ENCODE data around the gene RHOBTB1.
"Not testable (repeated sequence)": the region's sequence is repeated elsewhere in the genome, so short reads cannot be mapped to it uniquely, and the experiment has no call there.

Gene RHOBTB1

GRCh38 chr10:60856405-60856804 is 87.6 kb downstream of the RHOBTB1 start:
- DNase-seq, result no peak

- DNase-seq, result no peak
Measured at GRCh38 chr10:60853637-60854036, 90.3 kb downstream of the RHOBTB1 start.

- no peak for DNase-seq
Measured at GRCh38 chr10:60853107-60853506, 90.9 kb downstream of the RHOBTB1 start.

- DNase-seq, result no peak
Measured at GRCh38 chr10:60849740-60850139, 94.2 kb downstream of the RHOBTB1 start.

- DNase-seq, result no peak
Measured at GRCh38 chr10:60849217-60849616, 94.8 kb downstream of the RHOBTB1 start.

- DNase-seq, result no peak
Measured at GRCh38 chr10:60848680-60849079, 95.3 kb downstream of the RHOBTB1 start.

- DNase-seq, result no peak
Measured at GRCh38 chr10:60848126-60848525, 95.9 kb downstream of the RHOBTB1 start.

GRCh38 chr10:60846173-60846572 is 97.8 kb downstream of the RHOBTB1 start:
- DNase-seq, result no peak

- no peak for DNase-seq
Measured at GRCh38 chr10:60845038-60845437, 98.9 kb downstream of the RHOBTB1 start.

GRCh38 chr10:60842694-60843093 is 101.3 kb downstream of the RHOBTB1 start:
- no peak for DNase-seq

GRCh38 chr10:60841227-60841626 is 102.8 kb downstream of the RHOBTB1 start:
- DNase-seq, result not testable (repeated sequence)

- no peak for DNase-seq
Measured at GRCh38 chr10:60835049-60835448, 108.9 kb downstream of the RHOBTB1 start.

- no peak for DNase-seq
Measured at GRCh38 chr10:60834401-60834800, 109.6 kb downstream of the RHOBTB1 start.

GRCh38 chr10:60832136-60832535 is 111.8 kb downstream of the RHOBTB1 start:
- DNase-seq, result not testable (repeated sequence)

GRCh38 chr10:60828489-60828852 is 115.5 kb downstream of the RHOBTB1 start:
- peak; percentile 3 for DNase-seq

- no peak for DNase-seq
Measured at GRCh38 chr10:60827791-60828488, 116.0 kb downstream of the RHOBTB1 start.

GRCh38 chr10:60825520-60825919 is 118.5 kb downstream of the RHOBTB1 start:
- DNase-seq, result no peak

- DNase-seq, result no peak
Measured at GRCh38 chr10:60823324-60823723, 120.7 kb downstream of the RHOBTB1 start.

- no peak for DNase-seq
Measured at GRCh38 chr10:60822809-60823208, 121.2 kb downstream of the RHOBTB1 start.

GRCh38 chr10:60821656-60822055 is 122.3 kb downstream of the RHOBTB1 start:
- DNase-seq, result no peak

GRCh38 chr10:60820093-60820754 is 123.8 kb downstream of the RHOBTB1 start:
- no peak for DNase-seq

Data from NCI-H2081 treated with DMSO at 0.1 percent for 48 hours (cell line).